ENCODE data around the gene CDCA8.
A peak's percentile ranks its signal among the peaks of the same experiment; 100 is the strongest.

CDCA8 gene

GRCh38 chr1:37676281-37677142 lies 15.8 kb upstream of the CDCA8 start:
- TF ChIP-seq CTCF (IDR thresholded peaks at IDR 0.05): peak; percentile 26; the same call in 1 of the 2 replicates

- TF ChIP-seq CTCF (IDR thresholded peaks at IDR 0.05): no peak
These were observed 15.2 kb upstream of the CDCA8 start for GRCh38 chr1:37677143-37677439.

GRCh38 chr1:37677808-37678207 lies 14.5 kb upstream of the CDCA8 start:
- no peak for TF ChIP-seq CTCF (IDR thresholded peaks at IDR 0.05)

- no peak for TF ChIP-seq CTCF (IDR thresholded peaks at IDR 0.05)
These were observed 11.4 kb upstream of the CDCA8 start for GRCh38 chr1:37680933-37681332.

- TF ChIP-seq CTCF (IDR thresholded peaks at IDR 0.05): peak; percentile 88
These were observed 9.9 kb upstream of the CDCA8 start for GRCh38 chr1:37682334-37682987.

GRCh38 chr1:37685722-37686121 lies 6.6 kb upstream of the CDCA8 start:
- no peak for TF ChIP-seq CTCF (IDR thresholded peaks at IDR 0.05)

- no peak for TF ChIP-seq CTCF (IDR thresholded peaks at IDR 0.05)
These were observed 3.4 kb upstream of the CDCA8 start for GRCh38 chr1:37688926-37689325.

Data from LNCAP (cell line).